Tibial nerve (tissue), 4 donors: ENCODE data around the gene NEUROD2. TPM values are rescaled to one million over a fixed set of nuclear protein-coding genes. Genes with fewer than 3 reads are reported as not detected.
A peak's percentile ranks its signal among the peaks of the same experiment; 100 is the strongest.
"Not testable (repeated sequence)": the region's sequence is repeated elsewhere in the genome, so short reads cannot be mapped to it uniquely, and the experiment has no call there.

Experiments
- DNase-seq, 2 donors: peaks; one replicate each; pipeline ENCODE4 v3.0.0-alpha.2; 2019; ENCODE audit warnings: low spot score in 2 of 2
- H3K27ac ChIP-seq, 4 donors: fragments of 200-600 bp; sonication (generic) in 3 of 4; one replicate each; pipeline ENCODE4 v1.5.1; 2017 to 2019; ENCODE audit warnings: mild to moderate bottlenecking in 1 of 4
- H3K27me3 ChIP-seq, 2 donors: fragments of 200-600 bp; sonication (generic) in 1 of 2; one replicate each; pipeline versions ENCODE4 v1.5.1 to v1.6.0; 2017 to 2019
- H3K36me3 ChIP-seq, 3 donors: fragments of 200-600 bp; sonication (generic); one replicate each; pipeline ENCODE4 v1.5.1; 2018 to 2019
- H3K4me1 ChIP-seq, 4 donors: fragments of 200-600 bp; sonication (generic) in 3 of 4; one replicate each; pipeline ENCODE4 v1.5.1; 2017 to 2019
- H3K4me3 ChIP-seq, 4 donors: fragments of 200-600 bp; sonication (generic) in 3 of 4; one replicate each; pipeline ENCODE4 v1.5.1; 2017 to 2019; ENCODE audit warnings: mild to moderate bottlenecking in 1 of 4, moderate library complexity in 1 of 4
- H3K9me3 ChIP-seq, 4 donors: fragments of 200-600 bp; sonication (generic) in 3 of 4; one replicate each; pipeline ENCODE4 v1.5.1; 2017 to 2019
- CTCF ChIP-seq, 5 experiments: fragments of 200-600 bp in 3 of 5; fragments of 450-650 bp in 2 of 5; sonication (generic) in 3 of 5; IDR thresholded peaks; one replicate each; pipeline ENCODE4 v1.5.1; 2016 to 2019; ENCODE audit warnings: antibody characterized with exemption in 5 of 5, mild to moderate bottlenecking in 3 of 5, moderate library complexity in 2 of 5
- EP300 ChIP-seq, 2 donors: sonication (generic); formaldehyde crosslinking; IDR thresholded peaks; one replicate each; pipeline ENCODE4 v1.6.1; 2017; ENCODE audit warnings: antibody characterized with exemption in 2 of 2, mild to moderate bottlenecking in 1 of 2
- POLR2A ChIP-seq, 2 donors: fragments of 450-650 bp; IDR thresholded peaks; one replicate each; pipeline ENCODE4 v1.6.1; 2017; ENCODE audit warnings: antibody characterized with exemption in 2 of 2, mild to moderate bottlenecking in 2 of 2, moderate library complexity in 2 of 2
- WGBS, 2 donors: methylation state at CpG; one replicate each; pipeline ENCODE4 v1.1.5; 2018; 5-methylcytosine and 5-hydroxymethylcytosine counted together
- total RNA-seq, 4 donors: library from RNA; depleted of rRNA; stranded (reverse); fragments of >200 nt; gene quantifications; one replicate each; pipeline ENCODE4 v1.1.0, GENCODE V29; 2016

Gene NEUROD2
- total RNA-seq, 4 donors from 2014 or later = not detected

- Histone ChIP-seq H3K36me3 (no peaks in the 10 kb centered on the region), H3K4me1 (peaks cover 0 to 40% (median 14%) of the 10 kb centered on the region in 4 donors), H3K9me3 (no peaks in the 10 kb centered on the region), H3K27me3 (peaks cover 0 to 87% of the 10 kb centered on the region in 2 donors), H3K27ac (no peak overlapping the region), H3K4me3 (no peak overlapping the region)
- DNase-seq = no peak
- WGBS, 2 donors = 9 to 16% methylated on average over 11 of the region's 11 CpGs
- TF ChIP-seq CTCF (IDR thresholded peaks at IDR 0.05) (no peak), POLR2A (IDR thresholded peaks at IDR 0.05) (no peak), EP300 (IDR thresholded peaks at IDR 0.05) (no peak)
These were observed 11.7 kb downstream of the NEUROD2 start for GRCh38 chr17:39595928-39596510.

GRCh38 chr17:39595294-39595693 is 12.4 kb downstream of the NEUROD2 start:
- H3K27ac ChIP-seq = no peak overlapping the region
- no peaks in the 10 kb centered on the region for H3K36me3 ChIP-seq
- no peaks in the 10 kb centered on the region for H3K9me3 ChIP-seq
- DNase-seq = no peak
- peaks cover 0 to 40% (median 14%) of the 10 kb centered on the region in 4 donors for H3K4me1 ChIP-seq
- WGBS, 2 donors = 13 to 14% methylated on average over 4 of the region's 4 CpGs
- peaks cover 0 to 80% of the 10 kb centered on the region in 2 donors for H3K27me3 ChIP-seq
- no peak for TF ChIP-seq CTCF (IDR thresholded peaks at IDR 0.05)
- no peak for TF ChIP-seq EP300 (IDR thresholded peaks at IDR 0.05)
- no peak for TF ChIP-seq POLR2A (IDR thresholded peaks at IDR 0.05)
- no peak overlapping the region for H3K4me3 ChIP-seq

- Histone ChIP-seq H3K27ac (no peak overlapping the region), H3K27me3 (peaks cover 0 to 61% of the 10 kb centered on the region in 2 donors), H3K9me3 (no peaks in the 10 kb centered on the region), H3K36me3 (no peaks in the 10 kb centered on the region), H3K4me1 (peaks cover 0 to 20% (median 3%) of the 10 kb centered on the region in 4 donors), H3K4me3 (no peak overlapping the region)
- TF ChIP-seq CTCF (IDR thresholded peaks at IDR 0.05) = no peak
- TF ChIP-seq POLR2A (IDR thresholded peaks at IDR 0.05) = no peak
- TF ChIP-seq EP300 (IDR thresholded peaks at IDR 0.05) = no peak
- WGBS, 2 donors = 82 to 85% methylated on average over 2 of the region's 2 CpGs
- no peak for DNase-seq
These were observed 14.3 kb downstream of the NEUROD2 start for GRCh38 chr17:39593371-39593770.

- Histone ChIP-seq H3K4me3 (no peak overlapping the region), H3K4me1 (peaks cover 0 to 9% (median 0%) of the 10 kb centered on the region in 4 donors), H3K27ac (no peak overlapping the region), H3K36me3 (no peaks in the 10 kb centered on the region), H3K9me3 (no peaks in the 10 kb centered on the region), H3K27me3 (peaks cover 0 to 49% of the 10 kb centered on the region in 2 donors)
- WGBS, 2 donors = 4 to 5% methylated on average over 18 to 21 of the region's 22 CpGs
- DNase-seq = peak in 1 of 2 donors; percentile 14
- no peak for TF ChIP-seq CTCF (IDR thresholded peaks at IDR 0.05)
- TF ChIP-seq POLR2A (IDR thresholded peaks at IDR 0.05) = no peak
- TF ChIP-seq EP300 (IDR thresholded peaks at IDR 0.05) = no peak
These were observed 15.5 kb downstream of the NEUROD2 start for GRCh38 chr17:39591958-39592954.

GRCh38 chr17:39590180-39590579 is 17.5 kb downstream of the NEUROD2 start:
- 59 to 70% methylated on average over 2 of the region's 2 CpGs for WGBS, 2 donors

More at GRCh38 chr17:39590180-39590579, 17.5 kb downstream of the NEUROD2 start:
- not testable (repeated sequence) for H3K4me3 ChIP-seq, DNase-seq, H3K27ac ChIP-seq, H3K4me1 ChIP-seq, H3K36me3 ChIP-seq, H3K9me3 ChIP-seq
- H3K27me3 ChIP-seq = peaks cover 0 to 29% of the 10 kb centered on the region in 2 donors
